ENCODE data around the gene GRK5.

GRK5 gene

DNA sequence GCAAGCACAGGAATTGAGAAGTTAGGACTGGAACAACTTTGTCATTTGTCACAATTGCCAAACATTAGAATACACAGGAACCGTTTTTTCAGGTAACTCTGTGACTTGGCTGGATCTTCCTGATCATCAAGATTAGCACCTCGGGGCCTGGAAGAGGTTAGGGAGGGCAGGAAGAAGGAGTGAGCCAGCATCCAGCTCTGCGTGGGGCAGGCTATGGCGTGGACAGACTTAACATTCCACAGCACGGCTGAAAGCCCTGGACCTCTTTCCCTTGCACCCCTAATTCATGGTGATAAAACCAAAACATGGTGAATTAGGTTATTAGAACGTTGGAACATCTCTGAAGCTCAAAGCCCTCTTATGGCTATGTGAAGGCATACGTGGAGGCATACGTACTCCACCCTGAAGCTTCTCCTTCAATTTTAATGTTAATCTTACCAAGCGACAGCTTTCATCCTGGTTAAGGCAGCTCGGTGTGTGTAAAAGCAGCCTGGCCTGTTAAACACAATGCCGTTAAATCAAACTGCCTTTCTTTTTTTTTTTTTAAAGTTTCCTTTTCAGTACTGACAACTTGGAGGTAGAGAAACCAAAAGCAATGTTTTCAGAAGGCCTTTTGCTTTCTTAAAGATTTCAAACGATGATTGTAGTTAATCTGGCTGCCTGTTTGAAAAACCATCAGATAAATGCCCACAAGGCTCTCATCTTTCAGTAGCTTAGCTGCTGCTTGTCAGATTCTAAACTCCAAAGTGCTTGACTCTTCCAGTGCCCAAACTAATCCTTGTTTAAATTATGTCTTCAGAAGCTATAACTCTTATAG lies 4.5 kb downstream of the GRK5 start:
- DNase-seq (ENCODE audit: low read depth): peak; percentile 54
- no peak overlapping the region for H3K4me3 ChIP-seq (ENCODE audit: low read depth, low read length)
- TF ChIP-seq, protein P1, sequence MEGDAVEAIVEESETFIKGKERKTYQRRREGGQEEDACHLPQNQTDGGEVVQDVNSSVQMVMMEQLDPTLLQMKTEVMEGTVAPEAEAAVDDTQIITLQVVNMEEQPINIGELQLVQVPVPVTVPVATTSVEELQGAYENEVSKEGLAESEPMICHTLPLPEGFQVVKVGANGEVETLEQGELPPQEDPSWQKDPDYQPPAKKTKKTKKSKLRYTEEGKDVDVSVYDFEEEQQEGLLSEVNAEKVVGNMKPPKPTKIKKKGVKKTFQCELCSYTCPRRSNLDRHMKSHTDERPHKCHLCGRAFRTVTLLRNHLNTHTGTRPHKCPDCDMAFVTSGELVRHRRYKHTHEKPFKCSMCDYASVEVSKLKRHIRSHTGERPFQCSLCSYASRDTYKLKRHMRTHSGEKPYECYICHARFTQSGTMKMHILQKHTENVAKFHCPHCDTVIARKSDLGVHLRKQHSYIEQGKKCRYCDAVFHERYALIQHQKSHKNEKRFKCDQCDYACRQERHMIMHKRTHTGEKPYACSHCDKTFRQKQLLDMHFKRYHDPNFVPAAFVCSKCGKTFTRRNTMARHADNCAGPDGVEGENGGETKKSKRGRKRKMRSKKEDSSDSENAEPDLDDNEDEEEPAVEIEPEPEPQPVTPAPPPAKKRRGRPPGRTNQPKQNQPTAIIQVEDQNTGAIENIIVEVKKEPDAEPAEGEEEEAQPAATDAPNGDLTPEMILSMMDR (conservative IDR thresholded peaks at IDR 0.05; ENCODE audit: low read depth, low read length): no peak

DNA sequence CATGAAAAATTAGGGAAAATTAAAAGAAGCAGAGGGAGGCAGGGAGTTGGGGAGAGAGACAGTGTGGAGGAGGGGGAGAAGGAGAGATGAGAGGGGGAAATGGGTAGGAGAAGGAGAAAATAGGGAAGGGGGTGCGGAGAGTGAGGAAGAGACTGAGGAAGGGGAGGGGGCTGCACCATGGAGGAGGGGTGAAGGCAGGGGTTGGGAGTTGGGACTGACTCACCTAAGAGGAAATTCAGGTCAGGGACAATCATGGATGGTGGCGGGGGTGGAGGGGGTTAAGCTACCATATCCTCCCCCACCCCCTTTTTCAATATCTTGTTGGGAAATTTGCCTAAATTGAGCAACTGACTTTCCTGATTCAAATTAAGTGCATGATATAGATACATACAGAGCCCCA lies 8.0 kb downstream of the GRK5 start:
- H3K4me3 ChIP-seq (ENCODE audit: low read depth, low read length): no peak overlapping the region
- TF ChIP-seq, protein P1 (conservative IDR thresholded peaks at IDR 0.05; ENCODE audit: low read depth, low read length): no peak
- no peak for DNase-seq (ENCODE audit: low read depth)

DNA sequence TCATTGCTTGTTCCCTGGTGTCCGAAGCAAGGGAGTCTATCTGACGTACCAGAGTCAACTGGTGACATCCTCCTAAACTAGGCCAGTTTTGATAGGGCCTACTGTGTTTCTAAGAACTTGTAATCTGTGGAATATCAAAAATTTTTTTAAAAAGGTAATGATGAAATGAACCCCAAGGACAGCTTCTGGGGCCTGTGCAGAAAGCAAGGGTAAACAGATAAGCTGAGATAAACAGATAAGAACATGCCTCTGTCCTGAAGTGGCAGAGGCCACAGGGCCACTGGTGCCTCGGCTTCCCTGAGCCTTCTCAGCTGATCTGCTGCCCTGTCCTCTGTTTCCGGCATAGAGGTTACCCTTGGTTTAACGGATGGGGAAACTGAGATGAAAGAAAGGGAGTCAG lies 8.8 kb downstream of the GRK5 start:
- TF ChIP-seq, protein P1 (conservative IDR thresholded peaks at IDR 0.05; ENCODE audit: low read depth, low read length): no peak
- H3K4me3 ChIP-seq (ENCODE audit: low read depth, low read length): no peak overlapping the region
- no peak for DNase-seq (ENCODE audit: low read depth)

DNA sequence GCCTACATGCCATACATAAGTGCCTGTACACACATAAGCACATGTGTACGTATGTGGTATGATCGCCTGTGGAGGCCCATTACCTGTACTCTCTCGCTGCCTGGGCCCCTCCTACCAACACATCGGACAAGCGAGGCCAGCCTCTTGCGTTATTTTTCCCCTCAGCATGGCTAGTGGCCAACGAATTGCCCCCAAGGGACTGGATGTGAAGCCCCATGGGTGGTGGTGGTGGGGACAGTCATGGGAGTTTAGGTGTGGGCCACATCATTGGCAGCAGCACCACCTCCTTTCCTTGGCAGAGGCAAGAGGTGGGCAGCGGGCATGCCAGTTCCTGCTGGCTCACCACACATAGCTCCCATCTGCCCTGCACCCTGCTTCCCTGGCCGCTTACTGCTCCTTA lies 10.0 kb downstream of the GRK5 start:
- TF ChIP-seq, protein P1 (conservative IDR thresholded peaks at IDR 0.05; ENCODE audit: low read depth, low read length): no peak
- DNase-seq (ENCODE audit: low read depth): no peak
- no peak overlapping the region for H3K4me3 ChIP-seq (ENCODE audit: low read depth, low read length)

DNA sequence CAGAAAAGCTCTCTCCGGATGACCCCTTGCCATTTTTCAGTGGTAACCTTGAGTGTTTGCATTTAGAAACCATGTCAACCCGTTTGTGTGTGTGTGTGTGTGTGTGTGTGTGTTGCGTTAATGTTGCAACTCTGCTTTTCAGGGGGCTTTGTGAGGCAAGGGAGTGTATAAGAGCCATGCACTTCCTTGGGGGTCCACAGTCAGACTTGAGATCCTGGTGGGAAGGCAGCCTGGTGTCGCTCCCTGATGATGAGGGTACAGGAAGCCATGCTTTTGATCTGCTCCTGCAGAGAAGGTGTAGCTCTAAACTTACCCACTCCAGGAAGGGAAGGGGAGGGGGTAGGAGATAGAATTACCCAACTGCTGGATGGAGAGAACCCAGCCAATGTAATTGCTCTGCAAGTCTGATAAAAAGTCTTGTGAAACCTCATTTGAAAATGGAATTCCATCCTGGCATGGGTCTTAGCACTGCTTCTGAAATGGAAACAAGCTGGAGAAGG lies 10.7 kb downstream of the GRK5 start:
- no peak overlapping the region for H3K4me3 ChIP-seq (ENCODE audit: low read depth, low read length)
- DNase-seq (ENCODE audit: low read depth): peak; percentile 76
- TF ChIP-seq, protein P1 (conservative IDR thresholded peaks at IDR 0.05; ENCODE audit: low read depth, low read length): no peak

DNA sequence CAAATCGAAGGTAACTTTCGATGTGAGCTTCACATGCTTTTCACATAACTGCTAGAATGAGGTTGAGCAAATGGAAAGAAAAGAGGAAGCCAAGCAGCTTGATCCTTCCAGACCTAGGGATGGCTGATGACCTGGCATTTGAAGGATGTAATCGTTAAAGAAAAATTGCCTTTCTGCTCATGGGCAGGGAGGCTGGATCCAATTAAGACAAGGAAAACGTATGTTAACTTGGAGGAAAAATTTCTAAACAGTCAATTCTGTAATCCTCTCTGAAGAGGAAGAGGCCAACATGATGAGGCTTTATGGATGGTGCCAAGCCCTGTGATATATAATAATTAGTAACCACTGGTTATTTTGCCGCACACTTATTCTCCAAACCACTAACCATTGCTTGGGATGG lies 12.5 kb downstream of the GRK5 start:
- TF ChIP-seq, protein P1 (conservative IDR thresholded peaks at IDR 0.05; ENCODE audit: low read depth, low read length): no peak
- no peak overlapping the region for H3K4me3 ChIP-seq (ENCODE audit: low read depth, low read length)
- DNase-seq (ENCODE audit: low read depth): no peak

DNA sequence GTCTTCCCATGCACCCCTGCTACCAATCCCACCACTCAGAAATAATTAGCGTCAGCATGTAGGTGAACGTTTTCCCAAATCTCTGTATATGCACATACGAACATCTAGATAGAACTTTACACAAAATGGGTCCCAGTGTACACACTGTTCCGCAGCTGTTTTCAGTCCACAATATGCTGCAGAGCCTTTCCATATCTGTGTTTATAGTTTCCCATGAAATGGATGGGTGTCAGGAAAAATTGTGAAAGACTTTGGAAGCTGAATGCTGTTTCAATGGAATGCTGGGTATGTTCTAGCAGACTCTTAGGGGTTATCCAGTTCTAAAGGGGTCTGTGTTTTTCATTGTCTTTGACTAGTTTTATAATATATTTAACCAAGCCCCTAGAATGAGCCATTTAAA lies 13.8 kb downstream of the GRK5 start:
- no peak overlapping the region for H3K4me3 ChIP-seq (ENCODE audit: low read depth, low read length)
- DNase-seq (ENCODE audit: low read depth): no peak
- TF ChIP-seq, protein P1 (conservative IDR thresholded peaks at IDR 0.05; ENCODE audit: low read depth, low read length): no peak

All from choroid plexus epithelial cell (primary cell).